NCI-H187 (cell line): ENCODE results near the gene ROR1.
A peak's percentile ranks its signal among the peaks of the same experiment; 100 is the strongest.

Experiments used
- DNase-seq, 2 experiments: peaks; one replicate each; lab custom pipeline; 2025; lab: John Stamatoyannopoulos, UW

ROR1 gene

GRCh38 chr1:63773815-63774616, at the start of gene ROR1:
TSS of gene ROR1 (plus strand) at chr1:63774017.
- DNase-seq, result peak in 1 of 2 experiments; percentile 22

- DNase-seq, result no peak
These were observed 49.4 kb upstream of the ROR1 start for GRCh38 chr1:63724375-63724899.

GRCh38 chr1:63728611-63729226, 45.1 kb upstream of the ROR1 start:
- DNase-seq, result no peak

GRCh38 chr1:63729227-63729620, 44.6 kb upstream of the ROR1 start:
- DNase-seq, result no peak

- DNase-seq, result no peak
These were observed 43.6 kb upstream of the ROR1 start for GRCh38 chr1:63730211-63730610.

GRCh38 chr1:63731117-63732043, 42.4 kb upstream of the ROR1 start:
- DNase-seq, result no peak

- no peak for DNase-seq
These were observed 41.2 kb upstream of the ROR1 start for GRCh38 chr1:63732666-63733065.

GRCh38 chr1:63738772-63739171, 35.0 kb upstream of the ROR1 start:
- no peak for DNase-seq

GRCh38 chr1:63739452-63739851, 34.4 kb upstream of the ROR1 start:
- no peak for DNase-seq

- no peak for DNase-seq
These were observed 33.4 kb upstream of the ROR1 start for GRCh38 chr1:63740432-63740831.

- DNase-seq, result no peak
These were observed 31.3 kb upstream of the ROR1 start for GRCh38 chr1:63742526-63742925.

GRCh38 chr1:63743781-63744180, 30.0 kb upstream of the ROR1 start:
- no peak for DNase-seq

- no peak for DNase-seq
These were observed 27.5 kb upstream of the ROR1 start for GRCh38 chr1:63746129-63746864.

- no peak for DNase-seq
These were observed 26.4 kb upstream of the ROR1 start for GRCh38 chr1:63747445-63747844.

GRCh38 chr1:63748046-63748580, 25.7 kb upstream of the ROR1 start:
- DNase-seq, result no peak

GRCh38 chr1:63748641-63749040, 25.2 kb upstream of the ROR1 start:
- DNase-seq, result no peak

- DNase-seq, result no peak
These were observed 23.1 kb upstream of the ROR1 start for GRCh38 chr1:63750721-63751120.

GRCh38 chr1:63752176-63752575, 21.6 kb upstream of the ROR1 start:
- no peak for DNase-seq

GRCh38 chr1:63753591-63753990, 20.2 kb upstream of the ROR1 start:
- no peak for DNase-seq

GRCh38 chr1:63756839-63757238, 17.0 kb upstream of the ROR1 start:
- no peak for DNase-seq

GRCh38 chr1:63757334-63757733, 16.5 kb upstream of the ROR1 start:
- DNase-seq, result no peak
